ENCODE data around the gene HCFC2. TPM values are rescaled to one million over a fixed set of nuclear protein-coding genes. Genes with fewer than 3 reads are reported as not detected.

Gene HCFC2
- polyA plus RNA-seq, 4 donors: 5.0 to 8.4 (median 6.6) TPM

DNA sequence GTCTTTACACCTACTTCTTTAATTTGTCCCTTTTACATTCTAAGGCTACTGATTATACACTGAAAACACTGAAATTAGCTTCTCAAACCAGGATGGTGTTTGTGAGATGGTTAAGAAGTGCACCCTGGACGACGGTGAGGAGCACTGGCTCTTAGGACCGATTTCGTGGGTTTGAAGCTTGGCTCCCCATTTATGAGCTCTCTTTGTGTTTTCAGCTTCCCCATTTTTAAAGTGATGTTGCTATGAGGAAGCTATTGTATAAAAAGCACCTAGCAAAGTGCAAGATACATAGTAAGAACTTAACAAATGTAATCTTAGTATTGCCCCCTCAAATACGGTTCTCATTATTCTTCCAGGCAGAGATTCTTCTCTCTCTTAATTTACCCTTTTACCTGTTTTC lies 69.0 kb downstream of the HCFC2 start:
- WGBS, 3 donors: 89 to 93% (median 91%) methylated on average over 5 of the region's 5 CpGs
- no peak overlapping the region for H3K27ac ChIP-seq (ENCODE audit: low read depth in 1 of 3, low read length in 2 of 3)

GRCh38 chr12:104133866-104134265 lies 69.5 kb downstream of the HCFC2 start:
- H3K4me1 ChIP-seq (ENCODE audit: control insufficient read depth in 3 of 3, insufficient read depth in 2 of 3, low read depth in 1 of 3, low read length in 2 of 3): peaks cover 0 to 13% (median 5%) of the 10 kb centered on the region in 3 donors
- no peak for DNase-seq
- FAIRE-seq: no peak
- no peak overlapping the region for H3K27ac ChIP-seq (ENCODE audit: low read depth in 1 of 3, low read length in 2 of 3)
- 89 to 100% (median 94%) methylated on average over 1 of the region's 1 CpG for WGBS, 3 donors
- H3K27me3 ChIP-seq (ENCODE audit: control insufficient read depth in 3 of 3, insufficient read depth in 3 of 3, low read length in 3 of 3): no peaks in the 10 kb centered on the region
- H3K4me3 ChIP-seq (ENCODE audit: low read depth in 1 of 3, low read length in 3 of 3): no peak overlapping the region
- H3K36me3 ChIP-seq (ENCODE audit: control insufficient read depth in 3 of 3, insufficient read depth in 2 of 3, low read depth in 1 of 3, low read length in 3 of 3): peaks cover 3 to 9% (median 5%) of the 10 kb centered on the region in 3 donors
- H3K9me3 ChIP-seq (ENCODE audit: control insufficient read depth in 2 of 2, insufficient read depth in 1 of 2, low read depth in 1 of 2, low read length in 1 of 2): no peaks in the 10 kb centered on the region

More for the DNA sequence above, 69.0 kb downstream of the HCFC2 start:
- Histone ChIP-seq H3K4me1 (ENCODE audit: control insufficient read depth in 3 of 3, insufficient read depth in 2 of 3, low read depth in 1 of 3, low read length in 2 of 3) (peaks cover 0 to 9% (median 5%) of the 10 kb centered on the region in 3 donors), H3K9me3 (ENCODE audit: control insufficient read depth in 2 of 2, insufficient read depth in 1 of 2, low read depth in 1 of 2, low read length in 1 of 2) (no peaks in the 10 kb centered on the region), H3K4me3 (ENCODE audit: low read depth in 1 of 3, low read length in 3 of 3) (no peak overlapping the region), H3K27me3 (ENCODE audit: control insufficient read depth in 3 of 3, insufficient read depth in 3 of 3, low read length in 3 of 3) (no peaks in the 10 kb centered on the region), H3K36me3 (ENCODE audit: control insufficient read depth in 3 of 3, insufficient read depth in 2 of 3, low read depth in 1 of 3, low read length in 3 of 3) (peaks cover 4 to 12% (median 7%) of the 10 kb centered on the region in 3 donors)
- FAIRE-seq (no peak), DNase-seq (no peak)

DNA sequence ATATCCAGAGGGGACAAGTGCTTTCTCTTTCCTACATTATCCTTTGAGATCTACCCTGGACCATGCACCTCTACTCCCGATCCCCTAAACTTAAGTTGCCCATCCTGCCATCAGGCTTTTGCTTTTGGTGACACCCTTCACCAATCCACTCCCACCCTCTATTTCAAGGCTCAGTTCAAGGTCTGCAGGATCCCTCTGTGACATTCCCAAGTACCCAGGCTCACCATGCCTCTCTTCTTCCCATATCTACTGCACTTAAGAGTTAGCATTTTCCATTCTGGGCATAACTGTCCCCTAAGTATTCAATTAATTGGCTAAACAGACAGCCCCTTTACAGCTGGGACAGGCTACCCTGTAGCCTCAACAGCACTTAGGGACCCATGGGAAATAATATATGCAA lies 70.6 kb downstream of the HCFC2 start:
- Histone ChIP-seq H3K27ac (ENCODE audit: low read depth in 1 of 3, low read length in 2 of 3) (no peak overlapping the region), H3K4me1 (ENCODE audit: control insufficient read depth in 3 of 3, insufficient read depth in 2 of 3, low read depth in 1 of 3, low read length in 2 of 3) (peaks cover 0 to 13% (median 5%) of the 10 kb centered on the region in 3 donors), H3K4me3 (ENCODE audit: low read depth in 1 of 3, low read length in 3 of 3) (no peak overlapping the region), H3K27me3 (ENCODE audit: control insufficient read depth in 3 of 3, insufficient read depth in 3 of 3, low read length in 3 of 3) (no peaks in the 10 kb centered on the region), H3K36me3 (ENCODE audit: control insufficient read depth in 3 of 3, insufficient read depth in 2 of 3, low read depth in 1 of 3, low read length in 3 of 3) (peaks cover 0 to 4% (median 2%) of the 10 kb centered on the region in 3 donors), H3K9me3 (ENCODE audit: control insufficient read depth in 2 of 2, insufficient read depth in 1 of 2, low read depth in 1 of 2, low read length in 1 of 2) (no peaks in the 10 kb centered on the region)
- 99 to 100% (median 100%) methylated on average over 1 of the region's 1 CpG for WGBS, 3 donors
- no peak for DNase-seq
- FAIRE-seq: no peak

DNA sequence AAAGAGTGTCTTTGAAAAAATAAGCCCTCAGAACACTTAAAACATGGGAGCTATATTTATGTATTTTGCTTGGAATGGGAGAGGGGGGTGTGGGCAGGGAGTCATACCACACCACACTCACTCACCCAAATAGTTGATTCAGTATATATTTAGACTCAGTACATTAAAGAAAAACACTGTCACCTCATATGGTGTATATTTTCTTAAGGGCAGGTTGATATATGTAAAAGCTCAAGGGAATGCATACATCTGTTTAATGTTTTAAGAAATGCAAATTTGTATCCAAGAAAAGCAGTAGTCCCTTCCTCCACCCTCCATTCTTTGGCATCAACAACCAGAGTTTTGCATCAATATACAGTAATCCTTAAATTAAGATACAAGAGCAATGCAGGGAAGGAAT lies 72.2 kb downstream of the HCFC2 start:
- peaks cover 0 to 13% (median 5%) of the 10 kb centered on the region in 3 donors for H3K4me1 ChIP-seq (ENCODE audit: control insufficient read depth in 3 of 3, insufficient read depth in 2 of 3, low read depth in 1 of 3, low read length in 2 of 3)
- peak in 1 of 2 donors; percentile 15 for DNase-seq
- peaks cover 0 to 4% (median 0%) of the 10 kb centered on the region in 3 donors for H3K36me3 ChIP-seq (ENCODE audit: control insufficient read depth in 3 of 3, insufficient read depth in 2 of 3, low read depth in 1 of 3, low read length in 3 of 3)
- H3K27ac ChIP-seq (ENCODE audit: low read depth in 1 of 3, low read length in 2 of 3): peak overlapping the region in 1 of 3 donors; percentile 87
- no peaks in the 10 kb centered on the region for H3K27me3 ChIP-seq (ENCODE audit: control insufficient read depth in 3 of 3, insufficient read depth in 3 of 3, low read length in 3 of 3)
- no peaks in the 10 kb centered on the region for H3K9me3 ChIP-seq (ENCODE audit: control insufficient read depth in 2 of 2, insufficient read depth in 1 of 2, low read depth in 1 of 2, low read length in 1 of 2)
- H3K4me3 ChIP-seq (ENCODE audit: low read depth in 1 of 3, low read length in 3 of 3): peak overlapping the region in 2 of 3 donors; percentile 72 to 98
- FAIRE-seq: no peak

DNA sequence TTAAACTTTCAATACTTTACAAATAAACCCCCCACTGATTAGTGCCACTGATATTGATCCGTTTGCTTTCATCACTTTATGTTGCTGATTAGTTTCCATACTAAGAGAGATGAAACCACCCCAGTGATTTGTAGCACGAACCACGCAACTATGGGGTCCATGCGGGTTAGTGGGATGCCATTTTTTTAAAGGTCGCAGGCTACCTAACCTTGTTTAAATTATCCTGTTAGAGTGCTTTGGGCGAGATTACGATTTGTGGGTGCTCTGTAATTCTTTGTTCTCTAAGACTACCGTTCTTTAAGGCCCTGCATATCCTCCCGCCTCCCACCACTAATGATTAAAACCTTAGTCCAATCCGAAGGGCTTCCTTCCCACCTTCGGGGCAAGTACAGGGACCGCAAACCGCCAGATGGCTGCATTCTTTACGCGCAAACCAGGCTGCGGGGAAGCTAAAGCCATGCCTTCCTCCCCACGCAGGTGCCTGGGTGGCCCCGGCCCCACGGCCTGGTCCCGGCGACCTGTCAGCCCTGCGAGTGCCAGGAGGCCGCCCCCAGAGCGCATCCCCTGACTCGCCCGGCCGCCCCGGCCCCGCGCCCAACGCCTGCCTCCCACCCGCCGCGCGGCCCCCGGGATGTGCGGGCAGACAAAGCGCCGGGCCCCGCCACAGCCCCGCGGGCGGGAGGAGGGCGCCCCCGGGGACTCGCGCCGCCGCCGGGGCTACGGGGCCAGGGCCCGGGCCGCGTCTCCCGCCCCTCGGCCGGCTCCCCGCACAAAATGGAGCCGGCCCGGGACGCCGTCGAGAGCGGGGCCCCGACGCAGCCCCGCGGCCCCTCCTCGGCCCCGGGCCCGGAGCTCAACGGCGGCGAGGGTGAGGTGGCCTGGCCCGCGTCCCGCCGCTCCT lies 72.9 kb downstream of the HCFC2 start:
- Histone ChIP-seq H3K4me1 (ENCODE audit: control insufficient read depth in 3 of 3, insufficient read depth in 2 of 3, low read depth in 1 of 3, low read length in 2 of 3) (peaks cover 0 to 13% (median 2%) of the 10 kb centered on the region in 3 donors), H3K36me3 (ENCODE audit: control insufficient read depth in 3 of 3, insufficient read depth in 2 of 3, low read depth in 1 of 3, low read length in 3 of 3) (peaks cover 0 to 3% (median 0%) of the 10 kb centered on the region in 3 donors), H3K9me3 (ENCODE audit: control insufficient read depth in 2 of 2, insufficient read depth in 1 of 2, low read depth in 1 of 2, low read length in 1 of 2) (no peaks in the 10 kb centered on the region), H3K4me3 (ENCODE audit: low read depth in 1 of 3, low read length in 3 of 3) (peak overlapping the region; percentile 72 to 98 (median 93)), H3K27me3 (ENCODE audit: control insufficient read depth in 3 of 3, insufficient read depth in 3 of 3, low read length in 3 of 3) (peaks cover 0 to 2% (median 0%) of the 10 kb centered on the region in 3 donors), H3K27ac (ENCODE audit: low read depth in 1 of 3, low read length in 2 of 3) (peak overlapping the region; percentile 87 to 95 (median 95))
- 0 to 1% (median 1%) methylated on average over 42 to 78 of the region's 78 CpGs for WGBS, 3 donors
- peak; percentile 56 to 74 for DNase-seq
- FAIRE-seq: no peak

GRCh38 chr12:104137902-104138796 lies 73.8 kb downstream of the HCFC2 start, which contains the start of gene NFYB:
Gene NFYB (minus strand): TSS chr12:104138210. CDS start chr12:104135453, 2,757 bp downstream.
- no peaks in the 10 kb centered on the region for H3K9me3 ChIP-seq (ENCODE audit: control insufficient read depth in 2 of 2, insufficient read depth in 1 of 2, low read depth in 1 of 2, low read length in 1 of 2)
- H3K36me3 ChIP-seq (ENCODE audit: control insufficient read depth in 3 of 3, insufficient read depth in 2 of 3, low read depth in 1 of 3, low read length in 3 of 3): no peaks in the 10 kb centered on the region
- peaks cover 0 to 2% (median 0%) of the 10 kb centered on the region in 3 donors for H3K27me3 ChIP-seq (ENCODE audit: control insufficient read depth in 3 of 3, insufficient read depth in 3 of 3, low read length in 3 of 3)
- WGBS, 3 donors: 3 to 8% (median 4%) methylated on average over 59 to 111 of the region's 111 CpGs
- FAIRE-seq (no peak), DNase-seq (peak; percentile 97 to 98)
- peak within 1 kb of the TSS; percentile 87 to 95 (median 95) for H3K27ac ChIP-seq (ENCODE audit: low read depth in 1 of 3, low read length in 2 of 3)
- peaks cover 0 to 13% (median 2%) of the 10 kb centered on the region in 3 donors for H3K4me1 ChIP-seq (ENCODE audit: control insufficient read depth in 3 of 3, insufficient read depth in 2 of 3, low read depth in 1 of 3, low read length in 2 of 3)
- peak within 1 kb of the TSS; percentile 72 to 98 (median 93) for H3K4me3 ChIP-seq (ENCODE audit: low read depth in 1 of 3, low read length in 3 of 3)

- peaks cover 0 to 13% (median 2%) of the 10 kb centered on the region in 3 donors for H3K4me1 ChIP-seq (ENCODE audit: control insufficient read depth in 3 of 3, insufficient read depth in 2 of 3, low read depth in 1 of 3, low read length in 2 of 3)
- DNase-seq (no peak), FAIRE-seq (no peak)
- no peaks in the 10 kb centered on the region for H3K9me3 ChIP-seq (ENCODE audit: control insufficient read depth in 2 of 2, insufficient read depth in 1 of 2, low read depth in 1 of 2, low read length in 1 of 2)
- 75 to 93% (median 92%) methylated on average over 7 of the region's 7 CpGs for WGBS, 3 donors
- peaks cover 0 to 2% (median 0%) of the 10 kb centered on the region in 3 donors for H3K27me3 ChIP-seq (ENCODE audit: control insufficient read depth in 3 of 3, insufficient read depth in 3 of 3, low read length in 3 of 3)
- H3K27ac ChIP-seq (ENCODE audit: low read depth in 1 of 3, low read length in 2 of 3): peak overlapping the region in 2 of 3 donors; percentile 78 to 79
- peak overlapping the region in 1 of 3 donors; percentile 58 for H3K4me3 ChIP-seq (ENCODE audit: low read depth in 1 of 3, low read length in 3 of 3)
- H3K36me3 ChIP-seq (ENCODE audit: control insufficient read depth in 3 of 3, insufficient read depth in 2 of 3, low read depth in 1 of 3, low read length in 3 of 3): no peaks in the 10 kb centered on the region
Measured at GRCh38 chr12:104138797-104139152, 74.4 kb downstream of the HCFC2 start.

DNA sequence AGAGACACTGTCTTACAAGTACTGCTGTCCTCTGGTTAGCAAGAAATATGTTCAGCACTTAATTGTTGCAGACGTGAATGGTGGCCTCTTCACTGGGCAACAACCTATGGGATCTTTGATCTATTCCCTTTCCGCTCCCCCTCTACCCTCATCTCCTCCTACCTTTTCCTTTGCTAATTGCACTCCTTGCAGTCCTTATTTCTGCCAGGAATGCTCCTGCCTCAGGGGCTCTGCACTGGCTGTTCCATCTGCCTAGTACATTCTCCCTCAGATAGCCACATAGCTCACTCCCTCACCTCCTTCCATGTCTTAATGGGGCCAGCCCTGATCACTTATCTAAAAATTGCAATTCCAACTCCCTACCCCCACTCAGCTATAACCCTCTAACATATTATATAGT lies 78.2 kb downstream of the HCFC2 start:
- WGBS, 3 donors: 71 to 79% (median 77%) methylated on average over 2 of the region's 2 CpGs
- peaks cover 0 to 5% (median 0%) of the 10 kb centered on the region in 3 donors for H3K27me3 ChIP-seq (ENCODE audit: control insufficient read depth in 3 of 3, insufficient read depth in 3 of 3, low read length in 3 of 3)
- DNase-seq (no peak), FAIRE-seq (no peak)
- peaks cover 0 to 3% of the 10 kb centered on the region in 2 donors for H3K9me3 ChIP-seq (ENCODE audit: control insufficient read depth in 2 of 2, insufficient read depth in 1 of 2, low read depth in 1 of 2, low read length in 1 of 2)
- H3K4me1 ChIP-seq (ENCODE audit: control insufficient read depth in 3 of 3, insufficient read depth in 2 of 3, low read depth in 1 of 3, low read length in 2 of 3): peaks cover 0 to 4% (median 0%) of the 10 kb centered on the region in 3 donors
- H3K36me3 ChIP-seq (ENCODE audit: control insufficient read depth in 3 of 3, insufficient read depth in 2 of 3, low read depth in 1 of 3, low read length in 3 of 3): no peaks in the 10 kb centered on the region
- H3K27ac ChIP-seq (ENCODE audit: low read depth in 1 of 3, low read length in 2 of 3): no peak overlapping the region
- no peak overlapping the region for H3K4me3 ChIP-seq (ENCODE audit: low read depth in 1 of 3, low read length in 3 of 3)

Data from small intestine (tissue), 7 donors.